Astrocyte (in vitro differentiated cells and primary cell): ENCODE data around the gene NUDT14. TPM values are rescaled to one million over a fixed set of nuclear protein-coding genes. Genes with fewer than 3 reads are reported as not detected.

Experiments
- DNase-seq: peaks from one replicate; pipeline ENCODE4 v3.0.0-alpha.2; 2010; ENCODE audit warnings: low read depth
- FAIRE-seq: peaks from 2 replicates; lab custom pipeline; 2011; peaks lifted over from hg19 to GRCh38; lab: Jason Lieb, UNC
- H2AFZ ChIP-seq: 2 replicates; pipeline ENCODE4 v1.6.0; 2012; ENCODE audit warnings: low read depth, low read length, inconsistent platforms
- H3K27ac ChIP-seq: 2 replicates; pipeline ENCODE4 v1.5.1; 2011; ENCODE audit warnings: low read depth, low read length, inconsistent platforms
- H3K27me3 ChIP-seq: 2 replicates; pipeline ENCODE4 v1.6.0; 2011; ENCODE audit warnings: low read length, inconsistent platforms; ENCODE audit not compliant: insufficient read depth
- H3K36me3 ChIP-seq: 2 replicates; pipeline ENCODE4 v1.5.1; 2011; ENCODE audit warnings: low read length, inconsistent platforms; ENCODE audit not compliant: insufficient read depth
- H3K4me1 ChIP-seq: 2 replicates; pipeline ENCODE4 v1.5.1; 2011; ENCODE audit warnings: low read length, inconsistent platforms; ENCODE audit not compliant: insufficient read depth
- H3K4me2 ChIP-seq: 2 replicates; pipeline ENCODE4 v1.6.0; 2012; ENCODE audit warnings: low read length, inconsistent platforms
- H3K4me3 ChIP-seq: 2 replicates; pipeline ENCODE4 v1.5.1; 2011; ENCODE audit warnings: low read depth, mild to moderate bottlenecking, low read length, inconsistent platforms; ENCODE audit not compliant: insufficient read depth
- H3K79me2 ChIP-seq: 2 replicates; pipeline ENCODE4 v1.6.0; 2012; ENCODE audit warnings: mild to moderate bottlenecking, low read length, inconsistent platforms; ENCODE audit not compliant: insufficient read depth
- H3K9ac ChIP-seq: 2 replicates; pipeline ENCODE4 v1.6.0; 2012; ENCODE audit warnings: mild to moderate bottlenecking, low read length, inconsistent platforms
- H3K9me3 ChIP-seq: 2 replicates; pipeline ENCODE4 v1.5.1; 2012; ENCODE audit warnings: low read depth, mild to moderate bottlenecking, low read length, inconsistent platforms; ENCODE audit not compliant: insufficient read depth
- H4K20me1 ChIP-seq: 2 replicates; pipeline ENCODE4 v1.6.0; 2012; ENCODE audit warnings: low read length, inconsistent platforms; ENCODE audit not compliant: insufficient read depth
- H3K27ac Mint-ChIP-seq: one replicate; pipeline ENCODE4 v1.8.0; 2021; ENCODE audit warnings: mild to moderate bottlenecking, mixed read lengths; ENCODE audit not compliant: unreplicated experiment
- H3K27me3 Mint-ChIP-seq: one replicate; pipeline ENCODE4 v1.8.0; 2021; ENCODE audit warnings: low read depth, mixed read lengths; ENCODE audit not compliant: unreplicated experiment
- H3K36me3 Mint-ChIP-seq: one replicate; pipeline ENCODE4 v1.8.0; 2021; ENCODE audit warnings: low read depth, mixed read lengths; ENCODE audit not compliant: unreplicated experiment
- H3K4me1 Mint-ChIP-seq: one replicate; pipeline ENCODE4 v1.8.0; 2021; ENCODE audit warnings: low read depth, mixed read lengths; ENCODE audit not compliant: unreplicated experiment
- H3K4me3 Mint-ChIP-seq: one replicate; pipeline ENCODE4 v1.8.0; 2021; ENCODE audit warnings: mild to moderate bottlenecking, moderate library complexity, mixed read lengths; ENCODE audit not compliant: unreplicated experiment
- H3K9me3 Mint-ChIP-seq: one replicate; pipeline ENCODE4 v1.8.0; 2021; ENCODE audit warnings: mild to moderate bottlenecking, mixed read lengths; ENCODE audit not compliant: unreplicated experiment
- CTCF ChIP-seq: IDR thresholded peaks from 2 replicates; pipeline ENCODE4 v1.5.1; 2011; ENCODE audit warnings: low read depth, mild to moderate bottlenecking, inconsistent platforms, low read length, moderate library complexity; ENCODE audit not compliant: insufficient read depth
- EZH2 ChIP-seq: IDR thresholded peaks from 2 replicates; pipeline ENCODE4 v1.6.1; 2012; ENCODE audit warnings: mild to moderate bottlenecking, low read length, inconsistent platforms; ENCODE audit not compliant: insufficient read depth
- total RNA-seq: library from RNA; stranded (reverse); gene quantifications from 2 replicates; pipeline ENCODE4 v1.2.1, GENCODE V29; 2021

NUDT14 gene
- total RNA-seq, 1 donor from 2014 or later, result 17.5 TPM

- Mint-ChIP-seq H3K4me1 (no peaks in the 10 kb centered on the region), H3K9me3 (no peaks in the 10 kb centered on the region), H3K4me3 (no peak overlapping the region), H3K27me3 (no peaks in the 10 kb centered on the region), H3K27ac (no peak overlapping the region), H3K36me3 (no peaks in the 10 kb centered on the region)
- Histone ChIP-seq H3K9me3 (no peaks in the 10 kb centered on the region), H3K27me3 (no peaks in the 10 kb centered on the region), H3K27ac (no peak overlapping the region), H2AFZ (no peak overlapping the region), H3K4me3 (no peak overlapping the region), H3K36me3 (no peaks in the 10 kb centered on the region), H4K20me1 (peaks cover 6% of the 10 kb centered on the region), H3K4me2 (no peak overlapping the region), H3K9ac (no peak overlapping the region), H3K4me1 (no peaks in the 10 kb centered on the region), H3K79me2 (no peaks in the 10 kb centered on the region)
- TF ChIP-seq CTCF, result no peak
- TF ChIP-seq EZH2, result no peak
- FAIRE-seq, result no peak
- DNase-seq, result no peak
These were observed 26.4 kb upstream of the NUDT14 start for GRCh38 chr14:105207460-105207901.

GRCh38 chr14:105206873-105207272, 25.8 kb upstream of the NUDT14 start:
- no peak overlapping the region for H3K4me3 Mint-ChIP-seq
- Histone ChIP-seq H4K20me1 (peaks cover under 1% of the 10 kb centered on the region), H3K9ac (no peak overlapping the region), H3K9me3 (no peaks in the 10 kb centered on the region), H3K27ac (no peak overlapping the region), H3K4me2 (no peak overlapping the region), H3K36me3 (no peaks in the 10 kb centered on the region), H2AFZ (no peak overlapping the region), H3K79me2 (no peaks in the 10 kb centered on the region), H3K4me1 (no peaks in the 10 kb centered on the region), H3K27me3 (no peaks in the 10 kb centered on the region), H3K4me3 (no peak overlapping the region)
- FAIRE-seq (no peak), DNase-seq (no peak)
- no peak overlapping the region for H3K27ac Mint-ChIP-seq
- H3K27me3 Mint-ChIP-seq, result no peaks in the 10 kb centered on the region
- H3K9me3 Mint-ChIP-seq, result no peaks in the 10 kb centered on the region
- TF ChIP-seq EZH2 (no peak), CTCF (no peak)
- H3K36me3 Mint-ChIP-seq, result no peaks in the 10 kb centered on the region
- no peaks in the 10 kb centered on the region for H3K4me1 Mint-ChIP-seq

- Histone ChIP-seq H3K4me2 (no peak overlapping the region), H3K36me3 (no peaks in the 10 kb centered on the region), H3K27me3 (no peaks in the 10 kb centered on the region), H4K20me1 (no peaks in the 10 kb centered on the region), H3K9me3 (no peaks in the 10 kb centered on the region), H3K79me2 (no peaks in the 10 kb centered on the region), H2AFZ (no peak overlapping the region), H3K27ac (no peak overlapping the region), H3K9ac (no peak overlapping the region), H3K4me1 (no peaks in the 10 kb centered on the region), H3K4me3 (no peak overlapping the region)
- H3K4me1 Mint-ChIP-seq, result no peaks in the 10 kb centered on the region
- FAIRE-seq (no peak), DNase-seq (no peak)
- TF ChIP-seq CTCF (no peak), EZH2 (no peak)
- no peak overlapping the region for H3K27ac Mint-ChIP-seq
- peaks cover 4% of the 10 kb centered on the region for H3K27me3 Mint-ChIP-seq
- no peak overlapping the region for H3K4me3 Mint-ChIP-seq
- H3K36me3 Mint-ChIP-seq, result no peaks in the 10 kb centered on the region
- H3K9me3 Mint-ChIP-seq, result no peaks in the 10 kb centered on the region
These were observed 24.6 kb upstream of the NUDT14 start for GRCh38 chr14:105205673-105206208.
